Cardiac septum (tissue), 1 donor: Measurements from ENCODE around the gene MAP7D3. TPM values are rescaled to one million over a fixed set of nuclear protein-coding genes. Genes with fewer than 3 reads are reported as not detected.

Experiments used
- DNase-seq: peaks from one replicate; pipeline ENCODE4 v3.0.0-alpha.2; 2020; ENCODE audit warnings: low spot score
- intact Hi-C: fragments of 100-400 bp; cut with DNase I; formaldehyde crosslinking; loops from one replicate; pipeline ENCODE4 v1.14.0; 2022
- total RNA-seq: library from RNA; stranded (reverse); fragmentation: NEBNext Ultra II Directional; extraction: Animal tissue kit (Norgen Biotek cat#: 25700); gene quantifications from one replicate; pipeline ENCODE4 v1.2.1, GENCODE V29; 2021
- donor health status: DM: no; HTN: no; CAD: no.

The MAP7D3 gene
- total RNA-seq, 1 donor from 2014 or later = 15.6 TPM

GRCh38 chrX:136210806-136211205 lies 40.4 kb downstream of the MAP7D3 start:
- intact Hi-C loops = loop anchor here (5.0 kb wide), 1 partner anchor 56 kb away; no protein-coding TSS in a partner anchor
- no peak for DNase-seq

GRCh38 chrX:136210243-136210642 lies 41.0 kb downstream of the MAP7D3 start:
- intact Hi-C loops = loop anchor here (5.0 kb wide), 1 partner anchor 57 kb away; no protein-coding TSS in a partner anchor
- DNase-seq = no peak

GRCh38 chrX:136209751-136210150 lies 41.4 kb downstream of the MAP7D3 start:
- DNase-seq = no peak
- intact Hi-C loops = loop anchor here (5.0 kb wide), 1 partner anchor 58 kb away; no protein-coding TSS in a partner anchor

GRCh38 chrX:136209016-136209738 lies 42.0 kb downstream of the MAP7D3 start:
- intact Hi-C loops = no loop called here
- DNase-seq = no peak

GRCh38 chrX:136207546-136207945 lies 43.7 kb downstream of the MAP7D3 start:
- intact Hi-C loops = loop anchor here (2.0 kb wide), 1 partner anchor 37 kb away; no protein-coding TSS in a partner anchor
- no peak for DNase-seq

- no peak for DNase-seq
- intact Hi-C loops = loop anchor here (2.0 kb wide), 1 partner anchor 36 kb away; no protein-coding TSS in a partner anchor
Measured at GRCh38 chrX:136206916-136207315, 44.3 kb downstream of the MAP7D3 start.

GRCh38 chrX:136205882-136206380 lies 45.3 kb downstream of the MAP7D3 start:
- intact Hi-C loops = loop anchor here (2.0 kb wide), 1 partner anchor 35 kb away; no protein-coding TSS in a partner anchor
- no peak for DNase-seq

GRCh38 chrX:136204571-136204970 lies 46.6 kb downstream of the MAP7D3 start:
- intact Hi-C loops = no loop called here
- DNase-seq = no peak

- no peak for DNase-seq
- intact Hi-C loops = no loop called here
Measured at GRCh38 chrX:136203951-136204350, 47.2 kb downstream of the MAP7D3 start.

GRCh38 chrX:136203438-136203837 lies 47.8 kb downstream of the MAP7D3 start:
- intact Hi-C loops = no loop called here
- DNase-seq = no peak

GRCh38 chrX:136202889-136203288 lies 48.3 kb downstream of the MAP7D3 start:
- DNase-seq = no peak
- intact Hi-C loops = no loop called here

- intact Hi-C loops = no loop called here
- no peak for DNase-seq
Measured at GRCh38 chrX:136201601-136202000, 49.6 kb downstream of the MAP7D3 start.

GRCh38 chrX:136200466-136200865 lies 50.7 kb downstream of the MAP7D3 start:
- intact Hi-C loops = no loop called here
- DNase-seq = no peak

GRCh38 chrX:136199365-136199764 lies 51.8 kb downstream of the MAP7D3 start:
- intact Hi-C loops = no loop called here

GRCh38 chrX:136198678-136199243 lies 52.4 kb downstream of the MAP7D3 start:
- intact Hi-C loops = no loop called here
- DNase-seq = no peak

More at GRCh38 chrX:136199365-136199764, 51.8 kb downstream of the MAP7D3 start:
- DNase-seq = no peak

GRCh38 chrX:136198010-136198409 lies 53.2 kb downstream of the MAP7D3 start:
- no peak for DNase-seq
- intact Hi-C loops = no loop called here

- no peak for DNase-seq
- intact Hi-C loops = no loop called here
Measured at GRCh38 chrX:136196691-136197155, 54.5 kb downstream of the MAP7D3 start.

- intact Hi-C loops = no loop called here
- DNase-seq = no peak
Measured at GRCh38 chrX:136195247-136195646, 56.0 kb downstream of the MAP7D3 start.

GRCh38 chrX:136194536-136194935 lies 56.7 kb downstream of the MAP7D3 start:
- no peak for DNase-seq
- intact Hi-C loops = no loop called here

GRCh38 chrX:136193771-136194170 lies 57.4 kb downstream of the MAP7D3 start:
- intact Hi-C loops = no loop called here
- no peak for DNase-seq
